SIG-M5 (cell line): ENCODE measurements around the gene CTRB1.
"Not testable (repeated sequence)": the region's sequence is repeated elsewhere in the genome, so short reads cannot be mapped to it uniquely, and the experiment has no call there.

Experiments
- DNase-seq: peaks from one replicate; lab custom pipeline; 2025; lab: John Stamatoyannopoulos, UW

Gene CTRB1

DNA sequence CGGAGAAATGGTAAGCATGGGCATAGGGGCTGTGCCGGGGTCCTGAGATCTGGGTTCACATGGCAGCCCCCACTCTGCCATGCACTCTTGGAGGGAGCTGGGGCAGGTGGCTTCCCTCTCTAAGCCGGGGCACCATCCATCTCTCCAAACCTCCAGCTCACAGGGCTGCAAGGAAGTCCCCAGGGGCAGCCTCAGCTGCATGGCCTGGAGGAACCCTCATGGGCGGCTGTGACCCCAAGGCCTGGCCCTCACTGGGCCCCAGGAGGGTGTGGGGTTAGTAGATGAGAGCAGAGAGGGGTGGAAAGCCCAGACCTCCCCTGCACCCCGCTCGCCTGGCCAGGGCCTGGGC is 14.4 kb upstream of the CTRB1 start:
- no peak for DNase-seq

- DNase-seq: not testable (repeated sequence)
These were observed 13.9 kb upstream of the CTRB1 start for GRCh38 chr16:75204905-75205304.

DNA sequence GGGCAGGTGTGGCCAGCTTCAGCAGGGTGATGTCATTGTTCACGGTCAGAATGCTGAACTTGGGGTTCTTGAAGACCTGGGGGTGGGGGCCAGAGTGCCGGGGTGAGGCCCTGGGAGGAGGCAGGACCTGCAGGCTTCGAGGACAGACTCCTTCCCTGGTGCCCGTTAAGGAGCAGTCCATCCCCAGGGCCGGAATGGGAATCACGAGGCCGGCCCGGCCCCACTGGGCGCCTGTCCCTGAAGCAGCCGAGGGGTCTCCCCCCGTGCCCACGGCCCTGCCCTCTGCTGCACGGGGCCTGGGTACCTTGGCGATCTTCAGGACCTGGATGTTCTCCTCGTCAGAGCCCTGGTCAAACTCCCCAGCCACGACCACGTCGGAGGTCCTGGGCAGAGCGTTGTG is 13.3 kb upstream of the CTRB1 start:
- not testable (repeated sequence) for DNase-seq

- not testable (repeated sequence) for DNase-seq
These were observed 12.6 kb upstream of the CTRB1 start for GRCh38 chr16:75205961-75206748.

DNA sequence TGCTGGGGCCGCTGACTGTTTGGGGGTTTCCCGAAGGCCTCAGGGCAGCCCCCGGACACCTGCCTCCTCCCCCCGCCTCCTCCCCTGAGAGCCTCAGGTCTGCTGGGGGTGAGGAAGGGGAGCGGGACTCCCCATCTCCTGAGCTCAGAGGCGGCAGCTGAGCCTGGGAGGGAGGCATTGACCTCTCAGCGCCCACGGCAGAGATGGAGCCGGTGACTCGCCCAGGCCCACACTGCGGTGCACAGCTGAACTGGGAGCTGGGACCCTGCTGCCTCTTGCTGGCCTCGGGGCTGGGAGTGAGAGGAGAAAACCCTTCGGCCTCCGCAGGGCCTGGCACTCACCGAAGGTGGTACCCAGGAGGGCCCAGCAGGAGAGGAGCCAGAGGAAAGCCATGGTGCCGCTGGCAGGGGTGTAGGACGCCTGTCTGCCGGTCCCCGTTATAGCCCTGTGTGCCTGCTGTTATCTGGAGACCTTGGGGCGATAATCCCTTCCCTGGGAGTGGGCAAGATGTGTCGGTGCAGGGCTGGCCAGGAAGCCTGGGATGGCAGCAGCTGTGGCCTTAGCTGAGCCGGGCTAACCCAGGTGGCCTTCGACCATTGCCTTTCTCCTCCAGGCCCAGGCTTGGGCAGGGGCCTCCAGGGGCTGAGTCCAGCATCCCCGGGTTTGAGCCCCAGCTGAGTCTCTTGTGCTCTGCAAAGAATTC is 11.9 kb upstream of the CTRB1 start, which contains the start of gene CTRB2:
TSS of gene CTRB2 (minus strand) at position 413 of the 703 bp plus-strand sequence. CDS start at position 393, 20 bp downstream.
- no peak for DNase-seq

- no peak for DNase-seq
These were observed 11.0 kb upstream of the CTRB1 start for GRCh38 chr16:75207831-75208230.

DNA sequence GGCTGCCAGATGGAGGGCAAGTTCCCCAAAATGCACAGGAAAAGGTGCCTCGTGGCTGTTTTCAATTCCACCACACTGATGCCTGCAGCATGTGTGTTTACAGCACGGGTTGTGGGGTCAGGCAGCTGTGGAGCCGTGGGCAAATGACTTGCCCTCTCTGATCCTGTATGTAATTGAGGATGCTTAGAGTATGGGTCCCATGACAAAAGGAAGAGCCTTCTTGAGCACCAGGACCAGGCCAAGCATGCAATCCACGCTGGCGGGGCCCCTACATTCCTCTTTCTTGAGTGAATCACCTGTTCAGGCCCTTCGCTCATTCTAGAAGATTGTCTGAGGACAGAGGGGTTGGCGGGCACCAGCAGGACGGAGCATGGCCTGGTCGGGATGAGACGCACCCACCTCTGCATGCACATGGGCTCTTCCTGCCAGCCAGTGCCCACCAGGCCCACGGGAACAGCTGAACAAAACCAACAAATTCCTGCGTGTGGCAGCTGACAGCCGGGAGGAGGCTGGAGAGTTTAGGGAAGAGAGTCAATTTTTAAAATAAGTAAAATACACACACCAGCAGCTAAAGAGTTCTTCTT is 10.5 kb upstream of the CTRB1 start:
- no peak for DNase-seq

DNA sequence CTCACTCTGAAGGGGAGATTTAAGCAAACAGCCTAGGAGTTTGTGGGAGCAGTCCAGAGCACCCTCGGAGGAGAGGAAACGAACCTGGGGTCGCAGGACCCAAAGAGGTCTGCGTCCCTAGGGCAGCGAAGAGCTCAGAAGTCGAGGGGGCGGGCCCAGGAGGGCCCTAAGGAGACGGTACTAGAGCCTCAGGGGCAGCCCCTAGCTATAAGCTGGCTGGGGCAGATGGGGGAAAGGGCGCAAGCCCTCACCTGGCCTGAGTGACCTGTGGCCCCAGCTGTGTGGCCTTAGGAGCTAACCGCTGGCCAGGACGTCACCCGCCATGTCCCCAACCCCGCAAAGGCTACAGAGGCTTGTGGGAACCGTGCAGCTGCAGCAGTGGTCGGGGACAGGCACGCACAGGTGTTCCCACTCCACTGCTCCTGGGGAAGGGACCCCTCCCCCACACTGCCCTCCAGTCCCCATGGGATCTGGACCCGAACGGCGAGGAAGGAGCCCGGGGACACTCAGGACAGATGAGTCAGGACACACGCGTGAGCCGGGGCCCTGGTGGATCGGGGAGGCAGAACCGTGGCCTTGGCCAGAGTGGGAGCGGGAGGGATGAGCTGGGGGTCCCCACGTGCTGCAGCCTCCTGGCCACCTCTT is 9.8 kb upstream of the CTRB1 start:
- no peak for DNase-seq

DNA sequence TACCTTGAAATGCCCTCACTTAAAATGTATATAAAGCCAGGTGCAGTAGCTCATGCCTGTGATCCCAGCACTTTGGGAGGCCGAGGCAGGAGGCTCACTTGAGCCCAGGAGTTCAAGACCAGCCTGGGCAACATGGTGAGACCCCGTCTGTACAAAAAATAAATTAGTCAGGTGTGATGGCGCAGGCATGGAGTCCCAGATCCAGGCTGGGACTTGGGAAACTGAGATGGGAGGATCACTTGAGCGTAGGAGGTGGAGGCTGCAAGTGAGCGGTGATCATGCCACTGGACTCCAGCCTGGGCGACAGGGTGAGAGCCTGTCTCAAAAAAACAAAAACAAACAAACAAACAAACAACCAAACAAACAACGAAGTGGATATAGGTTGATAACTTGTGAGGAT is 9.3 kb upstream of the CTRB1 start:
- DNase-seq: not testable (repeated sequence)

- no peak for DNase-seq
These were observed 8.8 kb upstream of the CTRB1 start for GRCh38 chr16:75209944-75210343.

DNA sequence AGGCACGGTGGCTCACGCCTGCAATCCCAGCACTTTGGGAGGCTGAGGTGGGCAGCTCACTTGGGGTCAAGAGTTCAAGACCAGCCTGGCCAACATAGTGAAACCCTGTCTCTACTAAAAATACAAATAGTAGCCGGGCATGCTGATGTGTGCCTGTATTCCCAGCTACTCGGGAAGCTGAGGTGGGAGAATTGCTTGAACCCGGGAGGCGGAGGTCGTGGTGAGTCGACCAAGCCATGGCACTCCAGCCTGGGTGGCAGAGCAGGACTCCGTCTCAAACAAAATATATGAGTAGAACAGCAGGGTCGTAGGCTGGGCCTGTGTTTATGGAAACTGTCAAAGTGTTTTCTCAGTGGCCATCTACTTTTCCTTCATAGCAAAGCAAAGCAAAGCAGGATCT is 7.5 kb upstream of the CTRB1 start:
- not testable (repeated sequence) for DNase-seq

- DNase-seq: no peak
These were observed 2.7 kb upstream of the CTRB1 start for GRCh38 chr16:75216127-75216526.

DNA sequence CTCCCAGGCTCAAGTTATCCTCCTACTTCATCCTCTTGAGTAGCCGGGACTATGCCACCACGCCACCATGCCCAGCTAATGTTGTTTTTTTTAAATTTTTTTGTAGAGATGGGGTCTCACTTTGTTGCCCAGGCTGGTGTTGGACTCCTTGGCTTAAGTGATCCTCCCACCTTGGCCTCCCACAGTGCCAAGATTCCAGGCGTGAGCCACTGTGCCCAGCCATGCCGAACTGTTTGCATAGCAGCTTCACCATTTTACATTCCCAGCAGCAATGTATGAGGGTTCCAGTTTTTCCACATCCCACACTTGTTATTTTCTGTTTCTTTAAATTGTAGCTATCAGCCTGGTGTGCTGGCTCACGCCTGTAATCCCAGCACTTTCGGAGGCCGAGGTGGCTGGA is 2.2 kb upstream of the CTRB1 start:
- DNase-seq: no peak

DNA sequence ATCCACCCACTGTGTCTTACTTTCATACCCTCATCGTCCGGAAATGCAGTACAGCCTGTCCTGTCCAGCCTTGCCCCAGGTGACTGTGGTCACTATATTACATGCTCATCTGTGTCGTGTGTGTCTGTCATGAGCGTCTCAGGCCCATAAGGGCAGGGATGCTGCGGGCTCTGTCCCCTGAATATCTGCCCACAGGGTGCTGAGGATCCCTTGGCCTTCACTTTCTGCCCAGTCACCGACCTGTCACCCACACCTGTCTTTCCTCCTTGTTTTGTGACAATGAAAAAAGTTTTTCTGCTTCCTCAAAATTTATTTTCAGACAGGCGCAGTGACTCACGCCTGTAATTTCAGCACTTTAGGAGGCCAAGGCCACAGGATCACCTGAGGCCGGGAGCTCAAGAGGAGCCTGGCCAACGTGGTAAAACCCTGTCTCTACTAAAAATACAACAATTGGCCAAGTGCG is 1.4 kb upstream of the CTRB1 start:
- DNase-seq: no peak

DNA sequence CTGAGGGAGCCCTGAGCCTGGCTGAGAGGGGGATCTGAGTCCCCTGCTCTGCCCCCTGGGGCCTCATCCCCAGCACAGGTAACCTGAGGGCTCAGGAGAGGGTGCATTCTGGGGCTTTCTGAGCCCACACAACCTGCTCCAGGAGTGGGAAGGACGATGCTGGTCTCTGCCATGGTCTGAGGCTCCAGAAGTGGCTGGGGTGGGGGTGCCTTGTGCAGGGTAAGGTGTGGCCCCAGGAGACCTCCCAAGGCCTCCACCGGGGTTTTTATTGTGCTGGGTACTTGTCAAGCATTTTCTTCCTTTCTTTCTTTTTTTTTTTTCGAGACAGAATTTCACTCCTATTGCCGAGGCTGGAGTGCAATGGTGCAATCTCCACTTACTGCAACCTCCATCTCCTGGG is 300 bp downstream of the CTRB1 start:
- no peak for DNase-seq

DNA sequence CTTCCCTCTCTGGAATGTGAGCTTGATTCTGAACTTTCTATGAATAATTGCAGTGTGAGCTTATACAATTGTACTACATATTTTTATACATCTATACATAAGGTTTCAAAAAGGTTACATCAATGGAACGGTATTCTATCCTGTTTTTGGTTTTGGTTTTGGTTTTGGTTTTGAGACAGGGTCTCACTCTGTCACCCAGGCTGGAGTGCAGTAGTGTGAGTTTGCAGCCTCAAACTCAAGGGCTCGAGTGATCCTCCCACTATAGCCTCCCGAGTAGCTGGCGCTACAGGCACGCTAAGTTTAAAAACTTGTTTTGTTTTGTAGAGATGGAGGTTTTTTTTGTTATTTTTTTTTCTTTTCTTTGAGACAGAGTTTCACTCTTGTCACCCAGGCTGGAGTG is 1.1 kb downstream of the CTRB1 start:
- DNase-seq: no peak

GRCh38 chr16:75222271-75222783 is 3.5 kb downstream of the CTRB1 start:
- no peak for DNase-seq

DNA sequence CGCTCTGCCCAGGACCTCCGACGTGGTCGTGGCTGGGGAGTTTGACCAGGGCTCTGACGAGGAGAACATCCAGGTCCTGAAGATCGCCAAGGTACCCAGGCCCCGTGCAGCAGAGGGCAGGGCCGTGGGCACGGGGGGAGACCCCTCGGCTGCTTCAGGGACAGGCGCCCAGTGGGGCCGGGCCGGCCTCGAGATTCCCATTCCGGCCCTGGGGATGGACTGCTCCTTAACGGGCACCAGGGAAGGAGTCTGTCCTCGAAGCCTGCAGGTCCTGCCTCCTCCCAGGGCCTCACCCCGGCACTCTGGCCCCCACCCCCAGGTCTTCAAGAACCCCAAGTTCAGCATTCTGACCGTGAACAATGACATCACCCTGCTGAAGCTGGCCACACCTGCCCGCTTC is 4.3 kb downstream of the CTRB1 start:
- not testable (repeated sequence) for DNase-seq

DNA sequence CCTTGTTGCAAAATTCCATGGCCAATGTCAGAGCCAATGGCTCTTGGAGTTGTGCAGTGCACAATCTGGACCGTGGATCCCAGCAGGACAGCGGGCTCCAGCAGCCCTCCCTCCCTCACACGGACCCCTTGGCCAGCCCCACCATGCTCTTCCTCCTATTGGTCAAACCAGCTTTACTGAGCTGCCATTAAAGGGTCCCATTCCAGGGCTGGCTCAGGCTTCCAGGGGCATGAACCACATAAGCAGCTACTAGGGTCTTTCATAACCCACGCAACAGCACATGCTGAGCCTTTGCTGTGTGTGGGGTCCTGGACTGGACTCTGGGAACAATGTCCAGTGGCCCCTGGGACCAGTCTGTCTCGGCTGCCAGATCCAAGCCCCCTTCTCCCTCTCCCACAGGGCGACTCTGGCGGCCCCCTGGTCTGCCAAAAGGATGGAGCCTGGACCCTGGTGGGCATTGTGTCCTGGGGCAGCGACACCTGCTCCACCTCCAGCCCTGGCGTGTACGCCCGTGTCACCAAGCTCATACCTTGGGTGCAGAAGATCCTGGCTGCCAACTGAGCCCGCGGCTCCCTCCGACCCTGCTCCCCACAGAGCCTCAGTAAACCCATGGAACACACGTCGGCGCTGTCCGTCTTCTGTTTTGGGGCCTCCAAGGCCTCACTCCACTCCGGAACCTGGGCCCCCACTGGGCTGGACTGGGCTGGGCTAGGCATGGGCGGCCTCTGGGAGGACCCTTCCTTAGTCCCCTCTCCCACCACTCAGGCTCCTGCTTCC is 5.7 kb downstream of the CTRB1 start:
- DNase-seq: no peak

GRCh38 chr16:75225092-75225491 is 6.3 kb downstream of the CTRB1 start:
- no peak for DNase-seq

GRCh38 chr16:75225678-75226515 is 7.1 kb downstream of the CTRB1 start:
- no peak for DNase-seq
